Lung (tissue), 12 donors: Measurements from ENCODE around the gene RIN3. TPM values are rescaled to one million over a fixed set of nuclear protein-coding genes. Genes with fewer than 3 reads are reported as not detected.
A peak's percentile ranks its signal among the peaks of the same experiment; 100 is the strongest.

Source experiments
- ATAC-seq: fragments of 200-7000 bp; cut with Tn5 transposase; one replicate; pipeline ENCODE4 v1.9.1; 2020; ENCODE audit warnings: moderate number of reproducible peaks; ENCODE audit not compliant: insufficient read depth, low FRiP score
- DNase-seq, 3 donors: peaks; one replicate each; pipeline ENCODE4 v3.0.0-alpha.2; 2013 to 2017
- H3K27ac ChIP-seq, 2 donors: one replicate each; pipeline ENCODE4 v1.5.1; 2013; ENCODE audit warnings: mild to moderate bottlenecking in 2 of 2, moderate library complexity in 2 of 2, control low read depth in 1 of 2, inconsistent platforms in 1 of 2, low read depth in 1 of 2, low read length in 1 of 2
- H3K27me3 ChIP-seq, 3 donors: one replicate each; pipeline ENCODE4 v1.5.1; 2013; ENCODE audit warnings: low read length in 2 of 3; ENCODE audit not compliant: control insufficient read depth in 3 of 3, insufficient read depth in 3 of 3
- H3K36me3 ChIP-seq, 4 donors: one replicate each; pipeline ENCODE4 v1.5.1; 2013; ENCODE audit warnings: low read length in 4 of 4, mild to moderate bottlenecking in 1 of 4, moderate library complexity in 1 of 4; ENCODE audit not compliant: control insufficient read depth in 4 of 4, insufficient read depth in 4 of 4
- H3K4me1 ChIP-seq, 5 donors: one replicate each; pipeline ENCODE4 v1.5.1; 2013; ENCODE audit warnings: low read length in 5 of 5, mild to moderate bottlenecking in 2 of 5, moderate library complexity in 1 of 5; ENCODE audit not compliant: control insufficient read depth in 5 of 5, insufficient read depth in 5 of 5
- H3K4me3 ChIP-seq: one replicate; pipeline ENCODE4 v1.5.1; 2013; ENCODE audit warnings: mild to moderate bottlenecking, control low read depth, moderate library complexity
- H3K9ac ChIP-seq, 2 donors: one replicate each; pipeline ENCODE4 v1.5.1; 2013; ENCODE audit warnings: low read length in 2 of 2, control low read depth in 1 of 2; ENCODE audit not compliant: insufficient read depth in 1 of 2
- H3K9me3 ChIP-seq, 4 donors: one replicate each; pipeline ENCODE4 v1.5.1; 2013; ENCODE audit warnings: low read length in 3 of 4, mild to moderate bottlenecking in 1 of 4, moderate library complexity in 1 of 4; ENCODE audit not compliant: control insufficient read depth in 4 of 4, insufficient read depth in 3 of 4
- CTCF ChIP-seq: IDR thresholded peaks from 2 replicates; pipeline ENCODE4 v1.5.1; 2012; ENCODE audit warnings: mild to moderate bottlenecking; ENCODE audit errors: control extremely low read depth, extremely low read depth
- WGBS, 2 donors: extraction: QIAGEN DNeasy Blood & Tissue Kit; methylation state at CpG; one replicate each; pipeline ENCODE4 v1.1.7; 2013; 5-methylcytosine and 5-hydroxymethylcytosine counted together
- polyA plus RNA-seq, 2 donors: library from polyadenylated mRNA; stranded (reverse); fragments of 200-250 nt; gene quantifications; one replicate each; pipeline ENCODE4 v1.2.1, GENCODE V29; 2013
- total RNA-seq, 2 donors: library from RNA; depleted of rRNA in 1 of 2; stranded (reverse); fragments of >200 nt in 1 of 2; gene quantifications; one replicate each; pipeline ENCODE4 v1.2.1, GENCODE V29; 2014 to 2021
- donor health status: control.
- donor health status: control.
- donor health status: Bipolar disorder and iron deficiency.
- donor health status: healthy.
- donor health status: DM: yes; HTN: yes; CAD: no.

The RIN3 gene
- total and polyA plus RNA-seq, 4 donors = 19.3 to 55.5 (median 40.2) TPM

DNA sequence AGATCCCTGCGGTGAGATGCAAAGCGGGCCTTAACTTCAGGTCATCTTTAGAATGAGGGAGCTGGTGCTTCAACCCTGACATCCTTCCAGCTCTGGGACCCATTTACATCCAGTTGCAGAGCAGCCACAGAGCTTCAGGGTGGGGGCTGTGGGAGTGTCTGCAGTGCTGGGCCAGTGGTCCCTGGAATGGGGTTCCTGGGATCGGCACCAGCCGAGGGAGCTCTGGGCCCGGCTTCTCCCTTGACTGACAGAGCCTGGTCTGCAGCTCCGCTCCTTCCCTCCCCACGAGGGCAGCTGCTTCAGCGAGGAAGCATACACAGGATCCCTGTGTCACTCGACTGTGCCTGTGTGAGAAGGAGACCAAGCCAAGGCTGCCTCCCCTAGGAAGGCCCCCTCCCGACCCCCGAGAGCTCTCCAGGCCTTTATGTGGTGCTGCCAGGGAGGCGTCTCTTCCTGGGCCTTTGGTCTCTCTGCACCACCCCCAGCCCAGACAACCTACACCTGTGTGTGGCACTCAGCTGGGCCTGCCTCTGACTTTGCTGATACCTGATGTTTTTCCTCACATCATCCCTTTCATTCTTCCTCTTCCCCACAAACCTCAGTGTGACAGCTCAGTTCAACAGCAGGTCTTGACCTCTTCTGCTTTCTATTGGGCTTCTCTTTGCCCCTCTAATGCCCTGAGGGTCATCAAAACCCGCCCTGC lies 48.1 kb upstream of the RIN3 start:
- H3K36me3 ChIP-seq = no peaks in the 10 kb centered on the region
- H3K27ac ChIP-seq = no peak overlapping the region
- peak overlapping the region in 1 of 2 donors; percentile 13 for H3K9ac ChIP-seq
- H3K4me1 ChIP-seq = peaks cover 0 to 6% (median 0%) of the 10 kb centered on the region in 5 donors
- DNase-seq (peak in 1 of 3 donors; percentile 13), ATAC-seq (no peak)
- no peaks in the 10 kb centered on the region for H3K27me3 ChIP-seq
- TF ChIP-seq CTCF = no peak
- H3K9me3 ChIP-seq = peaks cover 0 to 13% (median 4%) of the 10 kb centered on the region in 4 donors
- 77 to 91% methylated on average over 13 of the region's 13 CpGs for WGBS, 2 donors
- no peak overlapping the region for H3K4me3 ChIP-seq

DNA sequence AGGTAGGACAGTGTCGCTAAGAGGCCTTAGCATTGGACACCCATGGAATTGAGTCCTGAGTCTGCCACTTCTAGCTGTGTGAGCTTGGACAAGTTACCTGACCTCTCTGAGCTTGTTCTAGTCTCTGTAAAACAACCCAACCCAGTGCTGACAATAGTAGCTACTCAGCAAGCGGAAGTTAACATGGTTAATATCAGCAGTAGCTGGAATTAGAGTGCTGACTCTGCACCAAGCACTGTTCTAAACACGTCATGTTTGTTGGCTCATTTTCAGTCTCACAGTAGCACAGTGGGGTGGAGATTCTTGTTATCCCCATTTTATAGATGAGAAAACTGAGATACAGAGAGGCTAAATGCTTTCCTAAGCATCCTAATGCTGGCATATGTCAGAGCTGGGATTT lies 47.5 kb upstream of the RIN3 start:
- TF ChIP-seq CTCF = no peak
- H3K4me3 ChIP-seq = no peak overlapping the region
- no peak overlapping the region for H3K27ac ChIP-seq
- 38 to 96% methylated on average over 3 of the region's 3 CpGs for WGBS, 2 donors
- H3K9me3 ChIP-seq = peaks cover 0 to 13% (median 4%) of the 10 kb centered on the region in 4 donors
- DNase-seq (peak in 1 of 3 donors; percentile 2), ATAC-seq (peak; percentile 53)
- H3K9ac ChIP-seq = peak overlapping the region in 1 of 2 donors; percentile 13
- no peaks in the 10 kb centered on the region for H3K27me3 ChIP-seq
- peaks cover 0 to 3% (median 0%) of the 10 kb centered on the region in 5 donors for H3K4me1 ChIP-seq
- no peaks in the 10 kb centered on the region for H3K36me3 ChIP-seq

- no peak for DNase-seq
- Histone ChIP-seq H3K9me3 (peaks cover 0 to 13% (median 4%) of the 10 kb centered on the region in 4 donors), H3K27ac (no peak overlapping the region), H3K36me3 (no peaks in the 10 kb centered on the region), H3K27me3 (no peaks in the 10 kb centered on the region), H3K4me1 (peaks cover 0 to 1% (median 0%) of the 10 kb centered on the region in 5 donors), H3K4me3 (no peak overlapping the region), H3K9ac (no peak overlapping the region)
- ATAC-seq = no peak
- 97 to 98% methylated on average over 2 of the region's 2 CpGs for WGBS, 2 donors
- no peak for TF ChIP-seq CTCF
These were observed 44.1 kb upstream of the RIN3 start for GRCh38 chr14:92469515-92469914.
